Raji (cell line): ENCODE results near the gene NOTCH4.

ENCODE experiments used
- POLR2A ChIP-seq: IDR thresholded peaks from 2 replicates; pipeline ENCODE4 v1.6.1; 2011; ENCODE audit warnings: low read depth, low read length, control low read depth; ENCODE audit not compliant: insufficient read depth

The NOTCH4 gene

GRCh38 chr6:32177788-32178546 lies 45.9 kb downstream of the NOTCH4 start, which contains the start of gene RNF5:
Gene RNF5, plus strand, starts transcription at chr6:32178405. Its CDS starts 107 bp downstream, at chr6:32178512.
- TF ChIP-seq POLR2A = no peak

GRCh38 chr6:32177183-32177787 lies 46.6 kb downstream of the NOTCH4 start:
- TF ChIP-seq POLR2A = peak; percentile 69

- no peak for TF ChIP-seq POLR2A
These were observed 47.2 kb downstream of the NOTCH4 start for GRCh38 chr6:32176476-32177182.

GRCh38 chr6:32175711-32176475 lies 48.0 kb downstream of the NOTCH4 start, which contains the start of gene AGPAT1:
Gene AGPAT1, minus strand, starts transcription at chr6:32176084. Its CDS starts 4,588 bp downstream, at chr6:32171496.
- peak; percentile 84 for TF ChIP-seq POLR2A

GRCh38 chr6:32175322-32175710 lies 48.6 kb downstream of the NOTCH4 start:
- no peak for TF ChIP-seq POLR2A

- no peak for TF ChIP-seq POLR2A
These were observed 49.5 kb downstream of the NOTCH4 start for GRCh38 chr6:32174416-32174815.

- no peak for TF ChIP-seq POLR2A
These were observed 50.7 kb downstream of the NOTCH4 start for GRCh38 chr6:32173051-32173727.

GRCh38 chr6:32171234-32171633 lies 52.6 kb downstream of the NOTCH4 start:
- no peak for TF ChIP-seq POLR2A

- no peak for TF ChIP-seq POLR2A
These were observed 53.6 kb downstream of the NOTCH4 start for GRCh38 chr6:32170294-32170693.

- TF ChIP-seq POLR2A = no peak
These were observed 54.9 kb downstream of the NOTCH4 start for GRCh38 chr6:32168807-32169591.

- no peak for TF ChIP-seq POLR2A
These were observed 55.5 kb downstream of the NOTCH4 start for GRCh38 chr6:32168350-32168749.

GRCh38 chr6:32167761-32168262 lies 56.1 kb downstream of the NOTCH4 start:
- TF ChIP-seq POLR2A = no peak

- no peak for TF ChIP-seq POLR2A
These were observed 56.6 kb downstream of the NOTCH4 start for GRCh38 chr6:32167154-32167760.

GRCh38 chr6:32166411-32167061 lies 57.3 kb downstream of the NOTCH4 start:
- TF ChIP-seq POLR2A = no peak
